Upper lobe of right lung (tissue), 1 donor: Measurements from ENCODE around the gene TMEM204. TPM values are rescaled to one million over a fixed set of nuclear protein-coding genes. Genes with fewer than 3 reads are reported as not detected.

Experiments
- ATAC-seq: fragments of 200-7000 bp; cut with Tn5 transposase; one replicate; pipeline ENCODE4 v1.9.1; 2020; ENCODE audit warnings: mild to moderate bottlenecking, moderate library complexity
- DNase-seq: peaks from one replicate; pipeline ENCODE4 v3.0.0-alpha.2; 2020
- H3K27ac ChIP-seq: fragments of 200-600 bp; one replicate; pipeline ENCODE4 v1.8.0; 2022
- H3K27me3 ChIP-seq: fragments of 200-600 bp; one replicate; pipeline ENCODE4 v1.8.0; 2022; ENCODE audit warnings: mild to moderate bottlenecking
- H3K36me3 ChIP-seq: fragments of 200-600 bp; one replicate; pipeline ENCODE4 v1.8.0; 2022
- H3K4me1 ChIP-seq: fragments of 200-600 bp; one replicate; pipeline ENCODE4 v1.8.0; 2022
- H3K4me3 ChIP-seq: fragments of 200-600 bp; one replicate; pipeline ENCODE4 v1.8.0; 2022; ENCODE audit warnings: mild to moderate bottlenecking
- H3K9me3 ChIP-seq: fragments of 200-600 bp; one replicate; pipeline ENCODE4 v1.8.0; 2022
- CTCF ChIP-seq: fragments of 200-600 bp; IDR thresholded peaks from one replicate; pipeline ENCODE4 v1.8.0; 2022; ENCODE audit warnings: antibody characterized with exemption
- intact Hi-C: fragments of 100-400 bp; cut with DNase I; formaldehyde crosslinking; loops from one replicate; pipeline ENCODE4 v1.11.0; 2022
- total RNA-seq: library from RNA; stranded (reverse); fragmentation: NEBNext Ultra II Directional; extraction: Animal tissue kit (Norgen Biotek cat#: 25700); gene quantifications from one replicate; pipeline ENCODE4 v1.2.1, GENCODE V29; 2021
- donor health status: DM: no; HTN: yes; CAD: no; lungs with severe emphysema.

Gene TMEM204
- total RNA-seq, 1 donor from 2014 or later, result 69.2 TPM

GRCh38 chr16:1496464-1496863 is 37.0 kb upstream of the TMEM204 start:
- Histone ChIP-seq H3K27me3 (no peaks in the 10 kb centered on the region), H3K4me1 (peaks cover 19% of the 10 kb centered on the region), H3K36me3 (peaks cover 32% of the 10 kb centered on the region), H3K4me3 (no peak overlapping the region), H3K27ac (no peak overlapping the region), H3K9me3 (no peaks in the 10 kb centered on the region)
- ATAC-seq, result no peak
- no peak for TF ChIP-seq CTCF
- no peak for DNase-seq
- intact Hi-C loops, result loop anchor here (10.0 kb wide), 1 partner anchor 58 kb away; no protein-coding TSS in a partner anchor

- Histone ChIP-seq H3K9me3 (no peaks in the 10 kb centered on the region), H3K36me3 (peaks cover 39% of the 10 kb centered on the region), H3K27ac (no peak overlapping the region), H3K4me1 (peaks cover 18% of the 10 kb centered on the region), H3K27me3 (no peaks in the 10 kb centered on the region), H3K4me3 (no peak overlapping the region)
- intact Hi-C loops, result loop anchor here (10.0 kb wide), 1 partner anchor 58 kb away; no protein-coding TSS in a partner anchor
- ATAC-seq, result no peak
- no peak for DNase-seq
- TF ChIP-seq CTCF, result no peak
Observed at GRCh38 chr16:1497014-1497598, 36.4 kb upstream of the TMEM204 start.

GRCh38 chr16:1498899-1499676 is 34.4 kb upstream of the TMEM204 start:
- Histone ChIP-seq H3K4me3 (no peak overlapping the region), H3K4me1 (peaks cover 6% of the 10 kb centered on the region), H3K9me3 (no peaks in the 10 kb centered on the region), H3K36me3 (peaks cover 53% of the 10 kb centered on the region), H3K27ac (no peak overlapping the region), H3K27me3 (no peaks in the 10 kb centered on the region)
- ATAC-seq, result no peak
- no peak for TF ChIP-seq CTCF
- intact Hi-C loops, result loop anchor here (10.0 kb wide), 1 partner anchor 56 kb away; no protein-coding TSS in a partner anchor
- no peak for DNase-seq

GRCh38 chr16:1499756-1500464 is 33.6 kb upstream of the TMEM204 start:
- no peak overlapping the region for H3K27ac ChIP-seq
- H3K27me3 ChIP-seq, result no peaks in the 10 kb centered on the region
- no peak for TF ChIP-seq CTCF
- peaks cover 3% of the 10 kb centered on the region for H3K4me1 ChIP-seq
- ATAC-seq (no peak), DNase-seq (no peak)
- intact Hi-C loops, result loop anchor here (10.0 kb wide), 1 partner anchor 55 kb away; no protein-coding TSS in a partner anchor
- H3K36me3 ChIP-seq, result peaks cover 53% of the 10 kb centered on the region
- H3K9me3 ChIP-seq, result no peaks in the 10 kb centered on the region
- no peak overlapping the region for H3K4me3 ChIP-seq

GRCh38 chr16:1500465-1501150 is 32.9 kb upstream of the TMEM204 start:
- Histone ChIP-seq H3K4me1 (no peaks in the 10 kb centered on the region), H3K27ac (no peak overlapping the region), H3K9me3 (no peaks in the 10 kb centered on the region), H3K36me3 (peaks cover 50% of the 10 kb centered on the region), H3K27me3 (no peaks in the 10 kb centered on the region), H3K4me3 (no peak overlapping the region)
- DNase-seq, result no peak
- no peak for TF ChIP-seq CTCF
- no peak for ATAC-seq
- intact Hi-C loops, result no loop called here
